ENCODE data around the gene ANKFN1.

- TF ChIP-seq POLR2AphosphoS5 (IDR thresholded peaks at IDR 0.05) (no peak), CTCF (IDR thresholded peaks at IDR 0.05) (no peak)
Measured at GRCh38 chr17:56425483-56425882, 272.2 kb downstream of the ANKFN1 start.
